CD4-positive, alpha-beta T cell (primary cell): ENCODE data around the gene PIK3C2G. TPM values are rescaled to one million over a fixed set of nuclear protein-coding genes. Genes with fewer than 3 reads are reported as not detected.

ENCODE experiments used
- ATAC-seq: fragments of 200-7000 bp; cut with Tn5 transposase; one replicate; pipeline ENCODE4 v1.10.0; 2022; ENCODE audit warnings: mild to moderate bottlenecking; ENCODE audit not compliant: poor library complexity
- CTCF ChIA-PET: fragments of 350-600 bp; sonication (Branson Sonifier 250); formaldehyde crosslinking; loops from one replicate; lab custom pipeline; 2021; ENCODE audit warnings: antibody characterized with exemption, inconsistent platforms; lab: Charles Lee
- POLR2A ChIA-PET: fragments of 350-600 bp; sonication (Branson Sonifier 250); formaldehyde crosslinking; loops from one replicate; lab custom pipeline; 2021; ENCODE audit warnings: antibody characterized with exemption, inconsistent platforms; lab: Charles Lee
- DNase-seq, 14 experiments: peaks; one replicate each; pipeline ENCODE4 v3.0.0-alpha.2; 2013 to 2020; ENCODE audit warnings: mixed read lengths in 2 of 14
- H3K27ac ChIP-seq, 2 donors: one replicate each; pipeline versions ENCODE4 v1.5.1 to v1.7.0; 2013; ENCODE audit warnings: low read length in 2 of 2, low read depth in 1 of 2, mild to moderate bottlenecking in 1 of 2
- H3K27me3 ChIP-seq, 2 experiments: 1 replicate in 1 of 2; 2 replicates in 1 of 2; pipeline versions ENCODE4 v1.6.1 to v1.7.0; 2013; ENCODE audit warnings: low read length in 2 of 2, control low read depth in 1 of 2, mild to moderate bottlenecking in 1 of 2, moderate library complexity in 1 of 2; ENCODE audit not compliant: insufficient read depth in 2 of 2, control insufficient read depth in 1 of 2
- H3K36me3 ChIP-seq: one replicate; pipeline ENCODE4 v1.6.1; 2013; ENCODE audit warnings: low read length, control low read depth; ENCODE audit not compliant: insufficient read depth
- H3K4me1 ChIP-seq: one replicate; pipeline ENCODE4 v1.6.1; 2013; ENCODE audit warnings: low read length, control low read depth; ENCODE audit not compliant: insufficient read depth
- H3K4me3 ChIP-seq: one replicate; pipeline ENCODE4 v1.5.1; 2013; ENCODE audit warnings: mild to moderate bottlenecking, low read length, moderate library complexity
- H3K9me3 ChIP-seq, 2 experiments: 1 replicate in 1 of 2; 2 replicates in 1 of 2; pipeline versions ENCODE4 v1.6.1 to v1.7.0; 2013; ENCODE audit warnings: low read length in 2 of 2, mild to moderate bottlenecking in 2 of 2, control low read depth in 1 of 2, moderate library complexity in 1 of 2; ENCODE audit not compliant: control insufficient read depth in 1 of 2, insufficient read depth in 1 of 2
- H3K27ac Mint-ChIP-seq: one replicate; pipeline ENCODE4 v1.8.0; 2020; ENCODE audit warnings: mixed read lengths
- H3K27me3 Mint-ChIP-seq: one replicate; pipeline ENCODE4 v1.8.0; 2021; ENCODE audit warnings: mixed read lengths
- H3K36me3 Mint-ChIP-seq: one replicate; pipeline ENCODE4 v1.8.0; 2021; ENCODE audit warnings: low read depth, mixed read lengths
- H3K4me1 Mint-ChIP-seq: one replicate; pipeline ENCODE4 v1.8.0; 2021; ENCODE audit warnings: low read depth, mixed read lengths
- H3K4me3 Mint-ChIP-seq: one replicate; pipeline ENCODE4 v1.8.0; 2020; ENCODE audit warnings: mild to moderate bottlenecking, mixed read lengths
- H3K9me3 Mint-ChIP-seq: one replicate; pipeline ENCODE4 v1.8.0; 2020; ENCODE audit warnings: mixed read lengths
- intact Hi-C, 2 experiments: fragments of 100-400 bp; cut with DNase I in 1 of 2; cut with micrococcal nuclease in 1 of 2; formaldehyde crosslinking; loops; one replicate each; pipeline versions ENCODE4 v1.15.1 to v1.9.0; 2023 to 2025; cut with DNase I, micrococcal nuclease
- total RNA-seq, 174 experiments: library from RNA in 2 of 174; stranded (reverse) in 2 of 174; gene quantifications; one replicate each; pipeline ENCODE4 v1.2.3 and lab custom pipeline; 2021 to 2026
- TF ChIP-seq, protein P1 (sequence below): fragments of 200-600 bp; IDR thresholded peaks from one replicate; pipeline ENCODE4 v1.8.0; 2022; ENCODE audit warnings: antibody characterized with exemption, mild to moderate bottlenecking

PIK3C2G gene
- total RNA-seq, 2 experiments from 2014 or later, result not detected

DNA sequence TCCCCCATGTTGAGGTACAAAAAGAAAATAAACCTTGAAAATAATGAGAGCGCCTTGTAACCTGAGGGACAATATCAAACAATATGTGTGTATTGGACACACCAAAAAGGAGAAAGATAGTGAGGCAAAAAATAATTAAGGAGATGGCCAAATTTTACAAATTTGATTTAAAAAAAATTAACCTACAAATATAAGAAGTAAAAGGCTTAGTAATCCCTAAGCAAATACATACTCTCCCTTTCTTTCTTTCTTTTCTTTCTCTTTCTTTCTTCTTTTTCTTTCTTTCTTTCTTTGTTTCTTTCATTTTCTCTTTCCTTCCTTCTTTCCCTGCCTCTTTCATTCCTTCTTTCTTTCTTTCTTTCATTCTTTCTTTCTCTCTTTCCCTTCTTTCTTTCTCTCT lies 133.4 kb downstream of the PIK3C2G start:
- H3K27ac ChIP-seq, result no peak overlapping the region
- CTCF ChIA-PET, result no interaction called here
- TF ChIP-seq, protein P1, sequence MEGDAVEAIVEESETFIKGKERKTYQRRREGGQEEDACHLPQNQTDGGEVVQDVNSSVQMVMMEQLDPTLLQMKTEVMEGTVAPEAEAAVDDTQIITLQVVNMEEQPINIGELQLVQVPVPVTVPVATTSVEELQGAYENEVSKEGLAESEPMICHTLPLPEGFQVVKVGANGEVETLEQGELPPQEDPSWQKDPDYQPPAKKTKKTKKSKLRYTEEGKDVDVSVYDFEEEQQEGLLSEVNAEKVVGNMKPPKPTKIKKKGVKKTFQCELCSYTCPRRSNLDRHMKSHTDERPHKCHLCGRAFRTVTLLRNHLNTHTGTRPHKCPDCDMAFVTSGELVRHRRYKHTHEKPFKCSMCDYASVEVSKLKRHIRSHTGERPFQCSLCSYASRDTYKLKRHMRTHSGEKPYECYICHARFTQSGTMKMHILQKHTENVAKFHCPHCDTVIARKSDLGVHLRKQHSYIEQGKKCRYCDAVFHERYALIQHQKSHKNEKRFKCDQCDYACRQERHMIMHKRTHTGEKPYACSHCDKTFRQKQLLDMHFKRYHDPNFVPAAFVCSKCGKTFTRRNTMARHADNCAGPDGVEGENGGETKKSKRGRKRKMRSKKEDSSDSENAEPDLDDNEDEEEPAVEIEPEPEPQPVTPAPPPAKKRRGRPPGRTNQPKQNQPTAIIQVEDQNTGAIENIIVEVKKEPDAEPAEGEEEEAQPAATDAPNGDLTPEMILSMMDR, result no peak
- no peak overlapping the region for H3K4me3 ChIP-seq
- Mint-ChIP-seq H3K27me3 (no peaks in the 10 kb centered on the region), H3K4me1 (no peaks in the 10 kb centered on the region), H3K27ac (no peak overlapping the region), H3K4me3 (no peak overlapping the region), H3K9me3 (peaks cover 9% of the 10 kb centered on the region), H3K36me3 (no peaks in the 10 kb centered on the region)
- no peaks in the 10 kb centered on the region for H3K4me1 ChIP-seq
- H3K27me3 ChIP-seq, result no peaks in the 10 kb centered on the region
- intact Hi-C loops, result no loop called here
- peaks cover 0 to 4% of the 10 kb centered on the region in 2 experiments for H3K9me3 ChIP-seq
- no peak for DNase-seq
- H3K36me3 ChIP-seq, result no peaks in the 10 kb centered on the region
- no peak for ATAC-seq
- POLR2A ChIA-PET, result no interaction called here

DNA sequence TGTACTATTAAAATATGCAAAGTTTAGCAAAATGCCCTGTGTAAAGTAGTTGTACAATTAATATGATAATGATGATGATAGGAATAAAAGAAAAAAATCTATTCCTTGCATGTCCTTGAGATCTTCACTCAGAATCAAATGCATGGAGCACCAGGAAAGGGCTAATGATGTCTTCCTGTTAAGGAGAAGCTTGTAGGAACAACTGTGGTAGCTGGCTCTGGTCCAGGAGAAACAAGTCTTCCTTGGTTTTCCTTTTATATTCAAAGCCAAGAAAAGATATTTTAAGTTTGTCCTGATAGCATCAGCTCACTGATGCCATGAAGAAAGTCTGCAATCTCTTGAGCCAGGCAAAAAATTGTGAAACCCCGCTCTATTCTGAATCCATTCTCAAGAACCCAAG lies 138.9 kb downstream of the PIK3C2G start:
- Histone ChIP-seq H3K27me3 (no peaks in the 10 kb centered on the region), H3K27ac (no peak overlapping the region), H3K36me3 (no peaks in the 10 kb centered on the region), H3K4me1 (no peaks in the 10 kb centered on the region), H3K9me3 (peaks cover 0 to 4% of the 10 kb centered on the region in 2 experiments), H3K4me3 (no peak overlapping the region)
- no peaks in the 10 kb centered on the region for H3K4me1 Mint-ChIP-seq
- H3K4me3 Mint-ChIP-seq, result no peak overlapping the region
- ChIA-PET CTCF (no interaction called here), POLR2A (no interaction called here)
- ATAC-seq (no peak), DNase-seq (no peak)
- H3K9me3 Mint-ChIP-seq, result no peaks in the 10 kb centered on the region
- H3K36me3 Mint-ChIP-seq, result no peaks in the 10 kb centered on the region
- intact Hi-C loops, result no loop called here
- no peak overlapping the region for H3K27ac Mint-ChIP-seq
- H3K27me3 Mint-ChIP-seq, result no peaks in the 10 kb centered on the region
- TF ChIP-seq, protein P1, result no peak

DNA sequence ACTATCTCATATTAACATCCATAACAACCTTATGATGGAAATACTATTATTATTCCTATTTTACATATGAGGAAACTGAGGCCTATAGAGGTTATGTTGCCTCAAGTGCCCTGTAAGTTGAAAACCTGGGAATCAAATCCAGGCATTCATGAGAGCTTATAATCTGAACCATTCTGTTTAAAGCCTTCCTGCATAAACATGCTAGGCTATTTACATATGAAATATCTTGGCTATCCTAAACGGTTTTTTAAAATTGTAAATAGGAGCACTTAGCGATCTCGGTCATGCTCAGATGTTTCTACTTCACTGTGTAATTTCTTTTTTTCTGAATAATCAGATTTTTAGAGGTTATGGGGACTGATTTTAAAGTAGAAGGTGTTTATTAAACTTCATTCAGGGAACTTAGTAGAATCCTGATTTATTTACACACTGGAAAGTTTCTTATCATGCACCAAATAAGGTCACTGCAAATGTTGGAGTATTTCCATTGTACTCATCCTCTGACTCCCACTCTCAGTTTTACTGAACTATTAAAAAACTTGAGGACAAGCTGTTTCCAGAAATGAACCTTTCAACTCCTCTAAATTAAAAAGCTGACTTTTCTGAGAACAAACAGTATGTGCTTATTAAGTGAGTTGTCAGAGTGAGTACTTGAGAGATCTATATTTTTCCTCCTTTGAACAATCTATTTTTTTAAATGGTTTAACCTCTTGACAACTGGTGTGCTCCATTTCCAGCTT lies 141.7 kb downstream of the PIK3C2G start:
- Histone ChIP-seq H3K27ac (no peak overlapping the region), H3K9me3 (peaks cover 0 to 4% of the 10 kb centered on the region in 2 experiments), H3K36me3 (no peaks in the 10 kb centered on the region), H3K27me3 (no peaks in the 10 kb centered on the region), H3K4me3 (no peak overlapping the region), H3K4me1 (no peaks in the 10 kb centered on the region)
- intact Hi-C loops, result no loop called here
- Mint-ChIP-seq H3K27ac (no peak overlapping the region), H3K4me1 (no peaks in the 10 kb centered on the region), H3K27me3 (no peaks in the 10 kb centered on the region), H3K4me3 (no peak overlapping the region), H3K9me3 (peaks cover 4% of the 10 kb centered on the region), H3K36me3 (no peaks in the 10 kb centered on the region)
- TF ChIP-seq, protein P1, result no peak
- ATAC-seq, result no peak
- POLR2A ChIA-PET, result no interaction called here
- no peak for DNase-seq
- CTCF ChIA-PET, result no interaction called here
